ENCODE measurements around the gene AMER3. TPM values are rescaled to one million over a fixed set of nuclear protein-coding genes. Genes with fewer than 3 reads are reported as not detected.

The AMER3 gene
- total and polyA plus RNA-seq, 10 donors: not detected

- H3K9me3 ChIP-seq: peaks cover 0 to 8% (median 0%) of the 10 kb centered on the region in 8 donors
- WGBS, 5 donors: 27 to 44% (median 40%) methylated on average over 16 to 20 of the region's 20 CpGs
- H3K4me3 ChIP-seq: no peak overlapping the region
- TF ChIP-seq POLR2A (IDR thresholded peaks at IDR 0.05): no peak
- TF ChIP-seq CTCF (IDR thresholded peaks at IDR 0.05 in 8 of 11, conservative IDR thresholded peaks at IDR 0.05 in 3 of 11): no peak
- no peak for TF ChIP-seq POLR2AphosphoS5 (IDR thresholded peaks at IDR 0.05)
- intact Hi-C loops (cut with DNase I; ENCODE audit: low total_unique reads): no loop called here
- no peak for DNase-seq
- no peaks in the 10 kb centered on the region for H3K4me1 ChIP-seq
- peaks cover 0 to 50% (median 4%) of the 10 kb centered on the region in 7 donors for H3K27me3 ChIP-seq (replicated peaks in 1 of 7)
- no peaks in the 10 kb centered on the region for H3K36me3 ChIP-seq
- no peak overlapping the region for H3K27ac ChIP-seq
These were observed 10.8 kb upstream of the AMER3 start for GRCh38 chr2:130744287-130745117.

- peaks cover 0 to 51% (median 0%) of the 10 kb centered on the region in 7 donors for H3K27me3 ChIP-seq (replicated peaks in 1 of 7)
- intact Hi-C loops (cut with DNase I; ENCODE audit: low total_unique reads): no loop called here
- no peak overlapping the region for H3K4me3 ChIP-seq
- no peak for TF ChIP-seq POLR2AphosphoS5 (IDR thresholded peaks at IDR 0.05)
- no peak for TF ChIP-seq POLR2A (IDR thresholded peaks at IDR 0.05)
- no peak for TF ChIP-seq CTCF (IDR thresholded peaks at IDR 0.05 in 8 of 11, conservative IDR thresholded peaks at IDR 0.05 in 3 of 11)
- 80 to 92% (median 84%) methylated on average over 9 of the region's 9 CpGs for WGBS, 5 donors
- peaks cover 0 to 8% (median 0%) of the 10 kb centered on the region in 8 donors for H3K9me3 ChIP-seq
- H3K27ac ChIP-seq: no peak overlapping the region
- DNase-seq: peak; percentile 54
- no peaks in the 10 kb centered on the region for H3K4me1 ChIP-seq
- H3K36me3 ChIP-seq: no peaks in the 10 kb centered on the region
These were observed 6.3 kb upstream of the AMER3 start for GRCh38 chr2:130749078-130749477.

- intact Hi-C loops (cut with DNase I; ENCODE audit: low total_unique reads): no loop called here
- 74 to 83% (median 78%) methylated on average over 6 of the region's 6 CpGs for WGBS, 5 donors
- H3K4me1 ChIP-seq: no peaks in the 10 kb centered on the region
- peak; percentile 33 for DNase-seq
- H3K4me3 ChIP-seq: no peak overlapping the region
- H3K36me3 ChIP-seq: no peaks in the 10 kb centered on the region
- H3K9me3 ChIP-seq: peaks cover 0 to 8% (median 0%) of the 10 kb centered on the region in 8 donors
- no peak for TF ChIP-seq CTCF (IDR thresholded peaks at IDR 0.05 in 8 of 11, conservative IDR thresholded peaks at IDR 0.05 in 3 of 11)
- H3K27me3 ChIP-seq (replicated peaks in 1 of 7): peaks cover 0 to 51% (median 0%) of the 10 kb centered on the region in 7 donors
- no peak overlapping the region for H3K27ac ChIP-seq
These were observed 5.7 kb upstream of the AMER3 start for GRCh38 chr2:130749641-130750040.

- intact Hi-C loops (cut with DNase I; ENCODE audit: low total_unique reads): no loop called here
- H3K36me3 ChIP-seq: no peaks in the 10 kb centered on the region
- no peak overlapping the region for H3K4me3 ChIP-seq
- no peak for DNase-seq
- TF ChIP-seq POLR2AphosphoS5 (IDR thresholded peaks at IDR 0.05) (no peak), POLR2A (IDR thresholded peaks at IDR 0.05) (no peak), CTCF (IDR thresholded peaks at IDR 0.05 in 8 of 11, conservative IDR thresholded peaks at IDR 0.05 in 3 of 11) (no peak)
- 33 to 47% (median 42%) methylated on average over 8 of the region's 8 CpGs for WGBS, 5 donors
- H3K27ac ChIP-seq: no peak overlapping the region
- H3K4me1 ChIP-seq: peaks cover 0 to 11% (median 6%) of the 10 kb centered on the region in 6 donors
- H3K27me3 ChIP-seq (replicated peaks in 1 of 7): peaks cover 0 to 83% (median 32%) of the 10 kb centered on the region in 7 donors
- no peaks in the 10 kb centered on the region for H3K9me3 ChIP-seq
These were observed 529 bp upstream of the AMER3 start for GRCh38 chr2:130754811-130755210.
